K562 treated with DMSO at 1 percent for 48 hours (cell line): ENCODE measurements around the gene EHD1. TPM values are rescaled to one million over a fixed set of nuclear protein-coding genes. Genes with fewer than 3 reads are reported as not detected.

ENCODE experiments used
- total RNA-seq: library from RNA; unstranded; fragments of 300-600 nt; gene quantifications from 2 replicates; pipeline ENCODE4 v1.2.3, GENCODE V29; 2022; ENCODE audit warnings: low replicate concordance; ENCODE audit errors: extremely low read depth

The EHD1 gene
- not detected in 2 replicates for total RNA-seq

DNA sequence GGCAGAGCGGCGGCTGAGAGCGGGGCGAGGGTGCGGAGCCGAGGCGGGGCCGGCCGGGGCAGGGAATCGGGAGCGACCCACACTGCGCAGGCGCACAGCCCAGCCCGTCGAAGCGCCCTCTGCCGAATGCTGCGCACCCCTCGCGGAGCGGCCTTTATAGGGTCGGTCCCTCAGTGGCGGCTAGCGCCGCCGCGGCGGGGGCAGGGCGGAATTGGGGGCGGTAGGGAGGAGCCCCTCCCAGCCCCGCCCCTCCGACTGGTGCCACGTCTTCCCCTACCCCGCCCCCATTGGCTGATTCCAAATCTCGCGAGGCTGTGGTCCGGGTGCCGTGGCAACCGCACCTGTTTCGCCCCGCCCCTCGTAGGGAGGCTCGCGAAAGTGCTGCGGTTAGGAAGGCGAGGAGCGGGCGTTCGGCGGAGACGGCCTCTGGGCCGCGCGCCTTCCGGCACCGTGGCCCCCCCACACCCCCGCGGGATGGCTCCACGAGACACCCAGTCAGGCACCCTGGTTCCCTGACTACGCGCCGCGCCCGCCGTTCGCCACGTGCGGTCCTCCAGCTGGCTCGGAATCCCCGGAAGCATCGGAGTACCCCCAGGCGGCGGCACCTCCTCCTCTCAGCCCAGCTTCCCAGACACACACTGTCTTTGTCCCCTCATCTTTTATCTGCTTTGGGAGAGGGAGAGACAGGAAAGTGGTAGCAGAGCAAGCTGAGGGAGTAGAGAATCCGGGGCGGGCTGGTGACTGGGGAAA lies at the start of gene EHD1:
Gene EHD1 (minus strand): TSS at position 128 of the 750 bp plus-strand sequence. CDS start 157 bp downstream, outside the sequence.

GRCh38 chr11:64923944-64924909 lies 45.8 kb upstream of the EHD1 start, which contains the start of gene PPP2R5B:
Gene PPP2R5B, plus strand, starts transcription at chr11:64924689. Its CDS starts 1,046 bp downstream, at chr11:64925735.

DNA sequence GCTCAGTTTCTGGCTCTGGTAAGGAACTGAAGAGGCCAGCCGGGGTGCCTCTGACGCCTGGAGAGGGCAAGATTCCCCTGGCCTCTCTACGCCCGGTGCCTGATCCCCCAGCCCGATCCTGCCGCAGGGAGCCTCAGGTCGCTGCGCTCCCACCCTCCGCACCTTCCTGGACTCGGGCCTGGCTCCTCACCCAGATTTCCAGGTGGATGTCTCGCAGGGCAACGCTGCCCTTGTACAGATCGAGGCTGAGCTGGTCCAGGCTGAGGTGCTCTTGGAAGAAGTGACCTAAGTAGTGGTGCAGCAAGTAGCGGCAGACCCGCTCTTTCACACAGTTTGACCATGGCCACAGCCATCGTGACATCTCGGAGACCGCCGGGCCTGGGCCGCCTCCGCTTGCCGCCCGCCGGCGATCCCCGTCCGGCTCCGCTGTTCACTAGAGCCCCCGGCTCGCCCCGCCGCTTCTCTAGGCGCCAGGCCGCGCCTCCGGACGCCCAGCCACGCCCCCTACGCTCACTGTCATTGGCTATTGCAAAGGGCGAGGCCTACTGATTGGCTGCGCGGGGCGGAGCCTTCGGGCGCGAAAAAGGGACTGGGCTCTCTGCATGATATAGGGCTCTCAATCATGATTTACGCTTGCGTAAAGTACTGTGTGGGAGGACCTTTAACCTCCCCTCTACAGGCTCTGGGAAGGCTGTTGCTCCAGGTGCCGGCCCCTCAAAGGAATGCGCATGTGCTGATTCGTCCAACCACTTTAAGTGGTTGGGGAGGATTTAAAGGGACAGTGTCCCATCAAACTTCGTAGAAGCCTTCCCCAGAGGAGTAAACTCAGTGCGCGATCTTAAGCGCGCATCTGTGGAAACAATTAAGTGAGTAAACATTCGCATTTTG lies 38.6 kb upstream of the EHD1 start, which contains the start of gene ATG2A:
Gene ATG2A (minus strand): TSS at position 435 of the 888 bp plus-strand sequence. CDS start 74 bp downstream, at position 361.

DNA sequence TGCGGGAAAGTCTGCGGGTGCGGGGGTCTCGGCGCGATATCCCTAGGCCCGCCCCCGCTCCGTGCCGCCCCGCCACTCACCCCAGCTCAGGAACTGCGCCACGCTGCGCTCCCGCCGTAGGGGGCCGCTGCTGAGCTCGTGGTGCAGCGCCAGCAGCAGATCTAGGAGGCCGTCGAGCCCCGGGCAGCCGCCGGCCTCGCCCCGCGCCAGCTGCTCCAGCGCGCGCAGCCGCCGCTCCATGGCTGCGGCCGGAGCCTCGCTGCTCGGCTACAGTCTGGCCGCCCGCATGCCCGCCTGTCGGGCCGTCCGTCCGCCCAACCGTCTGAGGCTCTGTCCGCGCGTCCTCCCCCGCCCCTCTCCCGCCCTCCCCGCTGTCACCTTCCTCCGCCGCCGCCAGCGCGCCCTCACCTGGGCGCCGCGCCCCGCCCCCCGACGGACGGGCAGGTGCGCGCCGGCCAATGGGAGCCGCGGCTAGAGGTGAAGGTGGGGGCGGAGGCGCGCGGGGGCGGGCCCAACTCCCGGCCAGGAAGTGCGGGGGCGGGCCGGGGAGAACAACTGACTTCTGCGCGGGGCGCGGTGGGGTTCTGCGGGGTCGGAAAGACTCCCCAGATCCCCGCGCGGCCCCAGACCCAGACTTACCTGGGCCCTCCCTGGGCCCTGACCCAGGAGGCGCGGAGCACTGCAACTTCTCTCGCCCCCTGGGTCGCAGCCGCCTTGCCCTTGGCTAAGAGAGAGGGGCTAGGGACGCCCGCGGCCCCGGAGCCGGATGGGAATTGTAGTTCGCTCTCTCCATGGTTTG lies 33.9 kb downstream of the EHD1 start, which contains the start of gene CDC42BPG:
Gene CDC42BPG (minus strand): TSS at position 324 of the 799 bp plus-strand sequence. CDS start 84 bp downstream, at position 240.

GRCh38 chr11:64810271-64810890 lies 68.0 kb downstream of the EHD1 start, which contains the start of gene MEN1:
Gene MEN1, minus strand, starts transcription at chr11:64810551. Its CDS starts 442 bp downstream, at chr11:64810109.

GRCh38 chr11:64803158-64803845 lies 75.1 kb downstream of the EHD1 start, which contains the start of gene MAP4K2:
Gene MAP4K2, minus strand, starts transcription at chr11:64803214. Its CDS starts 65 bp downstream, at chr11:64803149.

Other genes with a start within 250 kb of the EHD1 start
- gene NRXN2, start 155.4 kb downstream of the EHD1 start, total RNA-seq: not detected in 2 replicates
- gene RASGRP2, start 134.5 kb downstream of the EHD1 start, total RNA-seq: not detected in 2 replicates
- gene PYGM, start 118.6 kb downstream of the EHD1 start, total RNA-seq: not detected in 2 replicates
- gene SF1, start 100.1 kb downstream of the EHD1 start, total RNA-seq: not detected in 2 replicates
- not detected in 2 replicates for gene MAP4K2, start 75.4 kb downstream of the EHD1 start, total RNA-seq
- gene MEN1, start 68.1 kb downstream of the EHD1 start, total RNA-seq: not detected in 2 replicates
- not detected in 2 replicates for gene CDC42BPG, start 34.0 kb downstream of the EHD1 start, total RNA-seq
- gene ATG2A, start 38.6 kb upstream of the EHD1 start, total RNA-seq: not detected in 2 replicates
- not detected in 2 replicates for gene PPP2R5B, start 46.1 kb upstream of the EHD1 start, total RNA-seq
- gene GPHA2, start 57.3 kb upstream of the EHD1 start, total RNA-seq: not detected in 2 replicates
- not detected in 2 replicates for gene MAJIN, start 93.5 kb upstream of the EHD1 start, total RNA-seq
- gene BATF2, start 118.3 kb upstream of the EHD1 start, total RNA-seq: not detected in 2 replicates
- not detected in 2 replicates for gene ARL2, start 135.5 kb upstream of the EHD1 start, total RNA-seq
- gene SNX15, start 148.8 kb upstream of the EHD1 start, total RNA-seq: not detected in 2 replicates
- gene SAC3D1, start 162.6 kb upstream of the EHD1 start, total RNA-seq: not detected in 2 replicates
- gene NAALADL1, start 179.9 kb upstream of the EHD1 start, total RNA-seq: not detected in 2 replicates
- not detected in 2 replicates for gene CDCA5, start 205.4 kb upstream of the EHD1 start, total RNA-seq
- not detected in 2 replicates for gene ZFPL1, start 205.6 kb upstream of the EHD1 start, total RNA-seq
- gene VPS51, start 217.6 kb upstream of the EHD1 start, total RNA-seq: not detected in 2 replicates
- gene TM7SF2, start 233.3 kb upstream of the EHD1 start, total RNA-seq: not detected in 2 replicates
- not detected in 2 replicates for gene ZNHIT2, start 239.1 kb upstream of the EHD1 start, total RNA-seq
- not detected in 2 replicates for gene FAU, start 243.5 kb upstream of the EHD1 start, total RNA-seq
- not detected in 2 replicates for gene MRPL49, start 243.7 kb upstream of the EHD1 start, total RNA-seq